Measurements from ENCODE around the gene TEX2.

TEX2 gene

DNA sequence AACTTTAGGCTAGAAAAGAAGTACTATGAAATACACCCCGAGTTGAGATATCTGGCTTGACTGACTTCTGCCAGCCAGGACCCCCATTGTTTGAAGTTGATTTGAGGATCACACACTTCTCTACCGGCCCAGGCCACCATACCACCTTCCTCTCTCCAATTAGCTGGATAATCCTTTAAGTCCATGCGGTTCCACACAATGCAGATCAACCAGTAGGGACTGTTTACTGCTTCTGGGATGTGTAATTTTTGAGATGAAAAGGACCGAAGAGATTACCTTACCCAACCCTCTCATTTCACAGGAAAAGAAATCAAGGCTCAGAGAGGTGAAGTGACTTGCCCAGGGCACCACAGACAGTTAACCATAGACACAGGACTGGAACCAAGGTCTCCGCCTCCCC is 153.7 kb downstream of the TEX2 start:
- DNase-seq (ENCODE audit: low read depth): no peak
- H3K4me3 ChIP-seq (ENCODE audit: low read depth, low read length): no peak overlapping the region
- TF ChIP-seq, protein P1, sequence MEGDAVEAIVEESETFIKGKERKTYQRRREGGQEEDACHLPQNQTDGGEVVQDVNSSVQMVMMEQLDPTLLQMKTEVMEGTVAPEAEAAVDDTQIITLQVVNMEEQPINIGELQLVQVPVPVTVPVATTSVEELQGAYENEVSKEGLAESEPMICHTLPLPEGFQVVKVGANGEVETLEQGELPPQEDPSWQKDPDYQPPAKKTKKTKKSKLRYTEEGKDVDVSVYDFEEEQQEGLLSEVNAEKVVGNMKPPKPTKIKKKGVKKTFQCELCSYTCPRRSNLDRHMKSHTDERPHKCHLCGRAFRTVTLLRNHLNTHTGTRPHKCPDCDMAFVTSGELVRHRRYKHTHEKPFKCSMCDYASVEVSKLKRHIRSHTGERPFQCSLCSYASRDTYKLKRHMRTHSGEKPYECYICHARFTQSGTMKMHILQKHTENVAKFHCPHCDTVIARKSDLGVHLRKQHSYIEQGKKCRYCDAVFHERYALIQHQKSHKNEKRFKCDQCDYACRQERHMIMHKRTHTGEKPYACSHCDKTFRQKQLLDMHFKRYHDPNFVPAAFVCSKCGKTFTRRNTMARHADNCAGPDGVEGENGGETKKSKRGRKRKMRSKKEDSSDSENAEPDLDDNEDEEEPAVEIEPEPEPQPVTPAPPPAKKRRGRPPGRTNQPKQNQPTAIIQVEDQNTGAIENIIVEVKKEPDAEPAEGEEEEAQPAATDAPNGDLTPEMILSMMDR (IDR thresholded peaks at IDR 0.05; ENCODE audit: control insufficient read depth, extremely low read depth, insufficient read depth): no peak

DNA sequence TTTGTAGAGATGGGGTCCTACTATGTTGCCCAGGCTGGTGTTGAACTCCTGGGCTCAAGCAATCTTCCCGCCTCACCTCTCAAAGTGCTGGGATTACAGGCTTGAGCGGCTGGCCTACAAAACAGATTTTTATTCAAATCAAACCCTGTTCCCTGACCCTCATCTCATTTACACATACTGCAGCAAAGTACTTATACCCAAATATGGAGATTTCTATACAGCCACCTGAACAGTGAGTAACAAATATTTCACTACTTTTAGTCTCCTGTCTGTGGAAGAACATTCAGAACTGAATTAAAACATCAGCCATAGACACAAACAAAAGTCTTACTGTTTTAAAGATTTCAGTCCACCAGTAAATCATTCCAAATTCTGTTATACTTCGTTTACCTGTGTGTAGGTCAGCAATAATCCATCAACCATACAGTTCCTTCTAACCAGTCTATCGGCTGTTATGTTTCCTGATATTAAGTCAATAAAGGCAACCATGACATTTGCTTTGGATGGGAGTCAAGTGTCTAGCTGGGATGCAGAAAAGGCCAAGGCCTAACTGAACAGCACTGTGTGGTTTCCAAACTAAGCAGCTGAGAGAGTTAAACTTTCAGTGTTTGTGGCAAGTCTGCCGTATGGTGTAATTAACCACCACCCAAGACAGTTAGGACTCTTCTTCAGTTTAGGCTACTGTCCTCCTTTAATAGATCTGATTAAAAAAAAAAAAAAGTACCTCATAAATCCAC is 155.4 kb downstream of the TEX2 start:
- peak; percentile 91 for DNase-seq (ENCODE audit: low read depth)
- TF ChIP-seq, protein P1 (IDR thresholded peaks at IDR 0.05; ENCODE audit: control insufficient read depth, extremely low read depth, insufficient read depth): no peak
- peak overlapping the region; percentile 20; the same call in 1 of the 2 replicates for H3K4me3 ChIP-seq (ENCODE audit: low read depth, low read length)

DNA sequence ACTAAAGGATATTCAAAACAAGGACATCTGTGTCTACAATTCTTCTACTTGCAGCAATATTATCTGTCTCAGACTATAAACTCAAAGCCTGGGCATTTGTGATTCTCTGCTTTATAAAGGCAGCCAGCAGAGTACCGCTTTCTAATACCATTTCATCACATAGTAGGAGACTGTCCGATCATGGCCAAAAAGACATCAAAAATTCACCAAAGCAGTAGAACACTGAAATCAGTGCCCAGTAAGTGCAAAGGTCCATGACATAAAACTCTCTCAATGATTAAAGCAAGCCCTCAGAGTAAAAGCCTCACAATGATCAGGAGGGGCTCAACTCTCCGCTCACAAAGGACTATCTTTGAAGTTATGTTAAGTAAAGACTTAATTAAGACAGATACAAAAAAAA is 156.1 kb downstream of the TEX2 start:
- no peak for DNase-seq (ENCODE audit: low read depth)
- TF ChIP-seq, protein P1 (IDR thresholded peaks at IDR 0.05; ENCODE audit: control insufficient read depth, extremely low read depth, insufficient read depth): no peak
- H3K4me3 ChIP-seq (ENCODE audit: low read depth, low read length): no peak overlapping the region

DNA sequence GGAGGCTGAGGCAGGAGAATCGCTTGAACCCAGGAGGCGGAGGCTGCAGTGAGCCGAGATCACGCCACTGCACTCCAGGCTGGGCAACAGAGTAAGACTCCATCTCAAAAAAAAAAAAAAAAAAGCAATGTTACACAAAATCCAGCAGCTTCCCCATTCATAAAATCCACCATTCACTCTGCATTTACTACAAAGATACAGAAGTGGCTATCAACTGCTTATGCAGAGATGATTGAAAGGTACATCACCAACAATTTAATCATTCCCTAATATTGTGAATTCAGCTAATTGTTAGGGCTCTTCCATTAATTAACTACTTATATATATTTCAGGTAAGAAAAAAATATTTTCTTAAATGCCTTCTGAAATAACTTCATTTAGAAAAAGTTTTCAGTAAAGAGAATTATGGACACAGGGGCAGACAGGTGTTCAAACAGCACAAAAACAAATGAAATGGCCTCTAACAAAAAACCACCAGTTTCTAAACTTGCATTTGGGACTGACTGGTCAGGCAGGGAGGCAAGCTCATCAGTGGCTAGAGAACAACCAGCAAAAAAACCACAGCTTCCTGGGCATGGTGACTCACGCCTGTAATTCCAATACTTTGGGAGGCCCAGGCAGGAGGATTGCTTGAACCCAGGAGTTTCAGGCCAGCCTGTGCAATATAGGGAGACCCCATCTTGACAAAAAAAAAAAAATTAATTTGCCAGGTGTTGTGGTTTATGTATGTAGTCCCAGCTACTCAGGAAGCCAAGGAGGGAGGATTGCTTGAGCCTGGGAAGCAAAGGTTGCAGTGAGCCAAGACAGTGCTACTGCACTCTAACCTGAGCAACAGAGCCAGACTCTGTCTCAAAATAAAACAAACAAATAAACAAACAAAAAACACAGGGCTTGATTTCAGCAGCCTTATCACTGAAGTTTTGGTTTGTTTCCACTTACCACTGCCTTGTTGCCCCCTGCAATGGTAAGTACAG is 159.4 kb downstream of the TEX2 start:
- no peak overlapping the region for H3K4me3 ChIP-seq (ENCODE audit: low read depth, low read length)
- DNase-seq (ENCODE audit: low read depth): no peak

DNA sequence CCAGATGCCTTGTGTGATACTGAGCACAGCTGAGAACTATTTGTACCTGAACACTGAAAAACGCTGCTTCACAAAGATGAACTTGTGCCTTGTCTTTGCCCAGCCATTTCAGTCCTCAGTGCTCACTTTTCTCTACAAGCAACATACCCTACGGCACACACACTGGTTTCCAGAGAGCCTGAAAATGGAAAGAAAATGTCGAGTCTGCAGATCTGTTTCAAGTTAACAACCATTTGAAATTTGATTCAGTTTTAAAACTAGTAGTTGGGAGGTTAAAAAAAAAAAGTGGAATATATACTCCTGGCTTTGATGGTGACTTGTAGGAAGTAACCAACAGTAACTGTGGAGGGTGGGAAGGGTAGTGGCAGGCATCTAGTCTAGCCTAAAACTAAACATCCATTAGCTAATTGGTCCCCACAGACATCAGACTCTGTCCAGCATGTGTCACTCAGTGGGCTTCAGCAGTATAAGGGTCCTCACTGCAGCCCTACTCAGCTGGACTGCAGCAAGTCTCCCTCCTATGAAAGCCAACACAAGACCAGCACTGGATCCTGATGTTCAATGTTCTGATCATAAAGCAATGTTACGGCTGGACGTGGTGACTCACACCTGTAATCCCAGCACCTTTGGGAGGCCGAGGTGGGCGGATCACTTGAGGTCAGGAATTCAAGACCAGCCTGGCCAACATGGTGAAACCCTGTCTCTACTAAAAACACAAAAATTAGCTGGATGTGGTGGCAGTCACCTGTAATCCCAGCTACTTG is 160.3 kb downstream of the TEX2 start:
- no peak overlapping the region for H3K4me3 ChIP-seq (ENCODE audit: low read depth, low read length)
- DNase-seq (ENCODE audit: low read depth): no peak
- TF ChIP-seq, protein P1 (IDR thresholded peaks at IDR 0.05; ENCODE audit: control insufficient read depth, extremely low read depth, insufficient read depth): no peak

More for the DNA sequence above, 159.4 kb downstream of the TEX2 start:
- TF ChIP-seq, protein P1 (IDR thresholded peaks at IDR 0.05; ENCODE audit: control insufficient read depth, extremely low read depth, insufficient read depth): no peak

DNA sequence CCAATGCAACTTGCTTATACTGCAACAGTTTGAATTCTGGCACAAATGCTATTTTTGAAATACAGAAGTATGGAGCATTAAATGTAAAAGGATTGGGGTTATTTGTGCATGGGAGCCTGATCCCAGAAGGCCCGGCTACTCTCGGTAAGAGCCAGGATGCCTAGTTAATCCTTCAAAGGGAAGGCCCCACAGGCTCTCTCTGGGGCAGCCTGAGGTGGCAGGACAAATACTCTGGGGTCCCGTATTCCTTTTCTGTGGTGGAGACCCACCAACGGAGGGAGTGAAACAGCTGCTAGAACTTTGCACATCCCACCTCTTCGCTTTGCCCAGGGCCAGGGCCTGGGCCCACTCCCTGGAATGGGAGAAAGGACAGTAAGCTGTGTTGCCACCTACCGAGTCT is 163.5 kb downstream of the TEX2 start:
- DNase-seq (ENCODE audit: low read depth): no peak
- TF ChIP-seq, protein P1 (IDR thresholded peaks at IDR 0.05; ENCODE audit: control insufficient read depth, extremely low read depth, insufficient read depth): no peak
- no peak overlapping the region for H3K4me3 ChIP-seq (ENCODE audit: low read depth, low read length)

Data from LNCaP clone FGC (cell line).